HG03039 (cell line): ENCODE measurements around the gene SLC50A1.

Experiments
- ATAC-seq: cut with Tn5 transposase; IDR thresholded peaks from one replicate; pipeline ENCODE4 v1.9.1; 2021; ENCODE audit warnings: mild to moderate bottlenecking, moderate library complexity; ENCODE audit not compliant: unreplicated experiment

SLC50A1 gene

GRCh38 chr1:155169541-155169940 lies 33.9 kb downstream of the SLC50A1 start:
- ATAC-seq, result no peak

DNA sequence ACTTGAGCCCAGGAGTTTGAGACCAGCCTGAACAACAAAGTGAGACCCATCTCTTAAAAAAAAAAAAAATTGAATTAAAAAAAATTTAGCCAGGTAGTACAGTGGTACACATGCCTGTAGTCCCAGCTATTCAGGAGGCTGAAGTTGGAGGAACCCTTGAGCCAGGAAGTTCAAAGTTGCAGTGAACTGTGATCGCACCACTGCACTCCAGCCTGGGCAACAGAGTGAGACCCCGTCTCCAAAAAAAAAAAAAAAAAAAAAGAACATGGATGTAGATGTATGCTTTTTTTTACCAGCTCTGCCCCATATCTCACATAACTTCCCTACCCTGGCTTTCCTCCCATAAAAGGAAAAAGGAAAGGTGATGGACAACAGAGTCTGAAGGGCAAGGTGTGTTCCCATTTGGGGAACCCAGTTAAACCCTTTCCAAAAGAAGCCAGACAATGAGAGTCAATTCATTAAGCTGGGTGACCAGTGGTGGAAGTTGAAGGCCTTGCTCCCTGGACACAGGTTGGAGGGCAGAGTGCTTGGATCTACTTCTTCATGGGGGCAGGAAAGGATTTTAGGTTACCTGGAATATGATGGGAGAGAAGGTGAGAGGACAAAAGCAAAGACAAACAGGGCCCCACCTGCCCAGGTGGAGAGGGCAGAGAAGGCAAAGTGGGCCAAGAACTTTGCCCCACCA lies 34.6 kb downstream of the SLC50A1 start:
- ATAC-seq, result no peak

DNA sequence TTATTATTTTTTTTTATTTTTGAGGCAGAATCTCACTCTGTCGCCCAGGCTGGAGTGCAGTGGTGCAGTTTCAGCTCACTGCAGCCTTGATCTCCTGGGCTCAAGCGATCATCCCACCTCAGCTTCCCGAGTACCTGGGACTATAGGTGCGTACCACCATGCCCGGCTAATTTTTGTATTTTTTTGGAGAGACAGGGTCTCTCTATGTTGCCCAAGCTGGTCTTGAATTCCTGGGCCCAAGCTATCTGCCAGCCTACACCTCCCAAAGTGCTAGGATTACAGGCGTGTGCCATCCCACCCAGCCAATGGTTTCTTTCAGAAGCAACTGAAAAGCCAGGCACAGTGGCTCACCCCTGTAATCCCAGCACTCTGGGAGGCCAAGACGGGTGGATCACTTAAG lies 35.2 kb downstream of the SLC50A1 start:
- ATAC-seq, result no peak

GRCh38 chr1:155171836-155172731 lies 36.4 kb downstream of the SLC50A1 start:
- peak; percentile 3 for ATAC-seq

DNA sequence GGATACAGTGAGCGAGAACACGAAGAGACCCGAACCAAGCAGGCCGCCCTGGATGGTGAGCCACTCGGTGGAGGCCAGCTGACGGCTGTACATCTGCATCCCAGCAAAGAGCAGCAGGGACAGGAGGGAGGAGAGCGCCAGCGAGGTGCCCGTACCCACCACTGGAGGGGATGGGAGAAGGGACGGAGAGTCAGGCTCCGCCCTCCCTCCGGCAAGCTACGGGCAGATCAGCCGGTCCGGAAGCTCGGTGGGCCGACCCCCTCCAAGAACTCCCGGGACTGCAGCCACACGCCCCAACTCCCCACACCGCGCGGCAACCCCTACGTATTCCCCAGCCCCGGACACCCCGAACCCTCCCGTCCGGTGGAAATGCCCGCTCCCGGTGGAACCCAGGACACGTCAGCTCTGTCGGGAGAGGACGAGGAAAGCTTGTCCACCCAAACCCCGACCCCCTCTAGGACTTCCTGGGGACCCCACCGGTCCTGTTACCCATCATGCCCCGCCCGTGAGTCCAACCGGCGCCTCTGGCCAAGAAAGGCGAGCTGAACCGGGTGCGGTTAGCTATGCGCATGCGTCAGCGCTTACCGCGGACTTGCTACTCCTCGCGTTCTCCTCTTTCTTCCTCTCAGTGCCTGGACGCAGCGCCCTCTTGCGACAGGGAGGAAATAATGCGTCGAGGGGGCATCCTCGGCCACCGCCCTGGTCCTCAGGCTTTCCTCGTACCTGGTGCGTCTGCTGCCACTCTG lies 37.3 kb downstream of the SLC50A1 start, which contains the start of gene KRTCAP2:
TSS of gene KRTCAP2 (minus strand) at position 573 of the 746 bp plus-strand sequence. CDS start at position 493, 80 bp downstream.
- peak; percentile 54 for ATAC-seq

DNA sequence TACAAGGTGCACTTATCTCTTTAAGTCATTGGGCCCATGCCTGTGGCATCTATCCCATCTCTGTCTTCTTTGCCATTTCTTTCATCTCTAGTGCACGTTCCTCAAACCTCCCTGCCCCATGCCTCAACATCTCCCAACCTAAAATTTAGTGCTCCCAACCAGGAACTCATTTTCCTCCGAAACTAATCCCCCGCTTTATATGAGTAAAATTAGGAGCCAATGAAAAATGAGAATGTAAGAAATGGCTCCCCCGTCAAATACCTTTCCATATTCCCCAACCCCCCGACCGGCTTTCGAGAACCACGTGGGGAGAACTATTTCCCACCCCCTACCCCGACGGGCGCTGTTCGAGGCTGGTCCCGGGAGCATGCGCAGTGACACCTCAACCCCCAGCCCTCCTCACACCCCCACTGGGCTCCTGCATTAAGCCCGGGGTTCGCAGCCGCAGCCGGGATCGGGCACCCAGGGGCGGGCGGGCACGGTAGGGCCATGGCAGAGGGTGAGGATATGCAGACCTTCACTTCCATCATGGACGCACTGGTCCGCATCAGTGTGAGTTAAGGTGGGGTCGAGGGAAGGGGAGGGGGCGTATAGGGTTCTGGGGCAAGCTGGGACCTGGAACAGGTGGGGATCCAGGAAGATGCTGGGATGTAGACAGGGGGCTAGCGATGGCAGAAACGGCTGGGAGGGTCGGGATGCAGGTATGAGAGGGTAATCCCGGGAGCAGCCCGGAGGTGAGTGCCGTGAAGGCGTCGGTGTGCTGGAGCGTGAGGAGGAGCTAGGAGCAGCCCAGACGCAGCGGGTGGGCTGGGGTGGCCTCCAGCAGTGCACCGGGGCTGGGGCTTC lies 38.0 kb downstream of the SLC50A1 start, which contains the start of gene TRIM46:
TSS of gene TRIM46 (plus strand) at position 372 of the 846 bp plus-strand sequence. CDS start at position 490, 118 bp downstream.
- no peak for ATAC-seq

DNA sequence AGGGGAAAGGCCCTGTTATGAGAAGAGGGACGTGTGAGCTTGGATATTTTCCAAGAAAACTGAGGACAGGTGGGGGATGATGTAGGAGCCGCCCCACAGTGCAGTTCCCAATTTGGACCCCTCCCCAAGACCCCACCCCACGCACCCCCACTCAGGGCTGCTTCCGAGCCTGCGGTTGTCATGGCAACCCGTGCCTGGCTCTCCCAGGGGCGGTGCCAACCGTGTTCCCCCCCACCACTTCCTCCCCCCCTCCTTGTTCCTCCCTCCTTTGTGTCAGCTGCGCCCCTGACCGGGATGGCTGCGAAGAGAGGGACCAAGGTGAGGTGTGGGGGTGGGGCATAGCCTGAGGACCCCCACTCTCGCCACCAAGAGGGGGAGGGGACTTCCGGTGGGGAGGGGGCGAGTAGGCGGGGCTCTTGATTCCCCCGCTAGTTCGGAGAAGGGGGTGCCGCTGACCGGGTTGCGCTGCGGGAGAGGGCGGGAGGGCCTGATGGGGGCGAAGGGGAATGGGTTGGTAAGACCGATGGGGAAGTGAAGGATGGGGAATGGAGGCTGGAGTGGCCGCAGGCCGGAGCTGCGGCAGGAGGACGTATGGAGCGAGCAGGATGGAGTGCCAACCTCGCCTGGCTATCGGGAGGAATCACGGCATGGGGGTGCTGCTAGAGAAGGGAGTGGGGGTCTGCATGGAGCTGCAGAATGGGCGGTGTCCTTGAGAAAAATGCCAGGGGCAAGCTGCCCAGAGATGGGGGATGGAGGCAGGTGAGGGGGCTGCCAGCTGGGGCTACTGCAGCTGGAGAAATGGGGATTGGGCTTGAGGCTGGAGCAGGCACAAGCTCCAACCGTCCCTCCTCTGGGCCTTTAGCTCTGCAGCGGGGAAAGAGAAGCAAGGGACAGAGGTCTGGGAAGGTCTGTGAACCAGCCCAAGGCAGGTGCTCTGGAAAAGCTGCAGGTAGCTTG lies 39.0 kb downstream of the SLC50A1 start:
- no peak for ATAC-seq

DNA sequence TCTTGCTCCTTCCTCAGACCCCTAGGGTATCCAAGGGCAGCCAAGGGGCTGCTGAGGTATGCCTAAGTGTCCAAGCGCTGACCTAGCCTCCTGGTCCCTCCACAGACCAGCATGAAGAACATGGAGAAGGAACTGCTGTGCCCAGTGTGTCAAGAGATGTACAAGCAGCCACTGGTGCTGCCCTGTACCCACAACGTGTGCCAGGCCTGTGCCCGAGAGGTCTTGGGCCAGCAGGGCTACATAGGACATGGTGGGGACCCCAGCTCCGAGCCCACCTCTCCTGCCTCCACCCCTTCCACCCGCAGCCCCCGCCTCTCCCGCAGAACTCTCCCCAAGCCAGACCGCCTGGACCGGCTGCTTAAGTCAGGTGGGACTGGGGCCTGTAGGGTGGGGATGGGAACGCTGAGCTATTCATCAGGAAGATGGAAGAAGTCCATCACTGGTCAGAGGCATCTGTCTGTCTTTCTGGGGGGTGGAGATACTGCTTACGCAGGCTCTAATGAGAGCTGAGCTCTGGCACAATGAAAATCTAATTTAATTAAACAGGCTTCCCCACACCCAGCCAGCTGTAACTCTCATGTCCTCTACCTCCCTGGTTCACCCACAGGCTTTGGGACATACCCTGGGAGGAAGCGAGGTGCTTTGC lies 39.8 kb downstream of the SLC50A1 start:
- ATAC-seq, result no peak

- no peak for ATAC-seq
Measured at GRCh38 chr1:155175927-155176371, 40.3 kb downstream of the SLC50A1 start.

DNA sequence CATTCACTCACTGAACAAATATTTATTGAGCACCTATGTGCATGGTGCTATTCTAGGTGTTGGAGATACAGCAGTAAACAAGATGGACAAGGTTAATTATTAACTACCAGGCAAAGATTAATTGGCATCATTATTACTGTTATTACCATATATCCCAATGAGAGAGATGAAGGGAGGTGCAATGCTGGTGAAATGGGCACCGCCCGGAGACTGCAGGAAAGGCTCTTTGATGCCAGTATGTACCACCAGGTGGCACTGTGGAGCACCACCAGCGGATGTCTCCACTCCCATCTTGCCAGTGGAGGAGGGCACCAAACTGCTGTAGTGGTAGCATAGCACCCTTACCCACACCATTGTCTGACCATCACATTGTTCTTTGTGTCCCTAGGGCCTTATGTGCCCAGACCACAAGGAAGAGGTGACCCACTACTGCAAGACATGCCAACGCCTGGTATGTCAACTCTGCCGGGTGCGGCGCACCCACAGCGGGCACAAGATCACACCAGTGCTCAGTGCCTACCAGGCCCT lies 41.0 kb downstream of the SLC50A1 start:
- ATAC-seq, result no peak

GRCh38 chr1:155177192-155177917 lies 41.7 kb downstream of the SLC50A1 start:
- no peak for ATAC-seq

DNA sequence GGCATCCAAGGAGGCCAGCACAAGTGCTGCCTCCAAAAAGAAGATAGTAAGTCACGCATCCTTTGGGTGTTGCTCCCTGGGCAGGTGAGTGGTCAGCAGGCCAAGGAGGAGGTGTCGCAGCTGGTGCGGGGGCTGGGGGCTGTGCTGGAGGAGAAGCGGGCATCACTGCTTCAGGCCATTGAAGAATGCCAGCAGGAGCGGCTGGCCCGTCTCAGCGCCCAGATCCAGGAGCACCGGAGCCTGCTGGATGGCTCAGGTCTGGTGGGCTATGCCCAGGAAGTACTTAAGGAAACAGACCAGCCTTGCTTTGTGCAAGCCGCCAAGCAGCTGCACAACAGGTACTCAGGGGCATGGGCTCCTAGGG lies 42.2 kb downstream of the SLC50A1 start:
- ATAC-seq, result no peak

DNA sequence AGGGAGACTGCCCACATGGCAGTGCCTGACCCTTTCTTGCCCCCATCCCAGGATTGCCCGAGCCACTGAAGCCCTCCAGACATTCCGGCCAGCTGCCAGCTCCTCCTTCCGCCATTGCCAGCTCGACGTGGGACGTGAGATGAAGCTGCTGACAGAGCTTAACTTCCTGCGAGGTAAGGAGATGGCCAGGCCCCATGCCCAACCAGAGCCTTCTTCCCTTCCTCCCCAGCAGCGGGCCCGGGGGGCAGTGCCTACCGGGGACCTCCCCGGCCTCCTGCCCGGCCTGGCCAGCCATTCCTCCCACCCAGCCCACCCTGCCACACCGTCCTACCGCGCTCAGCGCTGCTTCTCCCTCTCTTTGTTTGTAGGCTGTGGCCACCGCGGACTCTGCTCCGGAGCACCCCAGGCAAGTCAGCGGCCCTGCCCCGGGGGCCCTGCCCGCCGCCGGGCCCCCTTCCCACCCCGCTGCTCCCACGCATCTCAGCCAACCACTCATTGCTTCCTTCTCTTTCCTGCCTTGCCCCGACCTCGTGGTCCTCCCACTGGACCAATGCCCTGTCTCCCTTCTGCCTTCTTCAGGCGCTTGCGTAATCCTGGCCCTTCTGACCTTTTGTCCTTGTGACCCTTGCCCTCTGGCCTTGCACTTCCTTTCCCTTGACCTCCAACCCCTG lies 42.9 kb downstream of the SLC50A1 start:
- ATAC-seq, result no peak

GRCh38 chr1:155179112-155180031 lies 43.7 kb downstream of the SLC50A1 start:
- ATAC-seq, result no peak

- no peak for ATAC-seq
Measured at GRCh38 chr1:155181371-155182051, 45.9 kb downstream of the SLC50A1 start.
